ENCODE measurements around the gene ABCA7.

ABCA7 gene

DNA sequence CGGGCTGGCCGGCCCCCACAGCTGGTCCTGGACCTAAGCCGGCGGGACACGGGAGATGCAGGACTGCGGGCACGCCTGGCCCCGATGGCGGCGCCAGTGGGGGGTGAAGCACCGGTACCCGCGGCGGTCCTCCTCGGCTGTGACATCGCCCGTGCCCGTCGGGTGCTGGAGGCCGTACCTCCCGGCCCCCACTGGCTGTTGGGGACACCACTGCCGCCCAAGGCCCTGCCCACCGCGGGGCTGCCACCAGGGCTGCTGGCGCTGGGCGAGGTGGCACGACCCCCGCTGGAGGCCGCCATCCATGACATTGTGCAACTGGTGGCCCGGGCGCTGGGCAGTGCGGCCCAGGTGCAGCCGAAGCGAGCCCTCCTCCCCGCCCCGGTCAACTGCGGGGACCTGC is 36.6 kb upstream of the ABCA7 start:
- DNase-seq (ENCODE audit: low read depth), result no peak
- TF ChIP-seq CTCF (IDR thresholded peaks at IDR 0.05; ENCODE audit: control insufficient read depth, insufficient read depth, low read depth, low read length, missing control alignments), result no peak
- no peak overlapping the region for H3K4me3 ChIP-seq (ENCODE audit: control insufficient read depth, low read depth, low read length)

GRCh38 chr19:1004204-1004802 is 35.6 kb upstream of the ABCA7 start:
- no peak overlapping the region for H3K4me3 ChIP-seq (ENCODE audit: control insufficient read depth, low read depth, low read length)
- DNase-seq (ENCODE audit: low read depth), result no peak
- no peak for TF ChIP-seq CTCF (IDR thresholded peaks at IDR 0.05; ENCODE audit: control insufficient read depth, insufficient read depth, low read depth, low read length, missing control alignments)

DNA sequence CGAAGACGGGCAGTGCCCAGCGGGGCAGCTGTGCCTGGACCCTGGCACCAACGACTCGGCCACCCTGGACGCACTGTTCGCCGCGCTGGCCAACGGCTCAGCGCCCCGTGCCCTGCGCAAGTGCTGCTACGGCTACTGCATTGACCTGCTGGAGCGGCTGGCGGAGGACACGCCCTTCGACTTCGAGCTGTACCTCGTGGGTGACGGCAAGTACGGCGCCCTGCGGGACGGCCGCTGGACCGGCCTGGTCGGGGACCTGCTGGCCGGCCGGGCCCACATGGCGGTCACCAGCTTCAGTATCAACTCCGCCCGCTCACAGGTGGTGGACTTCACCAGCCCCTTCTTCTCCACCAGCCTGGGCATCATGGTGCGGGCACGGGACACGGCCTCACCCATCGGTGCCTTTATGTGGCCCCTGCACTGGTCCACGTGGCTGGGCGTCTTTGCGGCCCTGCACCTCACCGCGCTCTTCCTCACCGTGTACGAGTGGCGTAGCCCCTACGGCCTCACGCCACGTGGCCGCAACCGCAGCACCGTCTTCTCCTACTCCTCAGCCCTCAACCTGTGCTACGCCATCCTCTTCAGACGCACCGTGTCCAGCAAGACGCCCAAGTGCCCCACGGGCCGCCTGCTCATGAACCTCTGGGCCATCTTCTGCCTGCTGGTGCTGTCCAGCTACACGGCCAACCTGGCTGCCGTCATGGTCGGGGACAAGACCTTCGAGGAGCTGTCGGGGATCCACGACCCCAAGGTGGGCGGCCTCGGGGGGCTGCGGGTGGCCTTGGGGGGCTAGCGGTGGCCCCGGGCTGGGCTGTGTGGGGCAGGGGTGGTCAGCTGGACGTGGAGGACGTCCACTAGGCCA is 34.9 kb upstream of the ABCA7 start:
- H3K4me3 ChIP-seq (ENCODE audit: control insufficient read depth, low read depth, low read length), result no peak overlapping the region
- DNase-seq (ENCODE audit: low read depth), result no peak
- TF ChIP-seq CTCF (IDR thresholded peaks at IDR 0.05; ENCODE audit: control insufficient read depth, insufficient read depth, low read depth, low read length, missing control alignments), result no peak

GRCh38 chr19:1006711-1007398 is 33.1 kb upstream of the ABCA7 start:
- no peak for TF ChIP-seq CTCF (IDR thresholded peaks at IDR 0.05; ENCODE audit: control insufficient read depth, insufficient read depth, low read depth, low read length, missing control alignments)
- DNase-seq (ENCODE audit: low read depth), result no peak
- H3K4me3 ChIP-seq (ENCODE audit: control insufficient read depth, low read depth, low read length), result no peak overlapping the region

GRCh38 chr19:1007399-1008251 is 32.3 kb upstream of the ABCA7 start:
- no peak overlapping the region for H3K4me3 ChIP-seq (ENCODE audit: control insufficient read depth, low read depth, low read length)
- TF ChIP-seq CTCF (IDR thresholded peaks at IDR 0.05; ENCODE audit: control insufficient read depth, insufficient read depth, low read depth, low read length, missing control alignments), result no peak
- no peak for DNase-seq (ENCODE audit: low read depth)
